Right renal cortex interstitium (tissue), 3 donors: ENCODE data around the gene SERP1. TPM values are rescaled to one million over a fixed set of nuclear protein-coding genes. Genes with fewer than 3 reads are reported as not detected.

Experiments
- DNase-seq, 3 donors: peaks; one replicate each; pipeline ENCODE4 v3.0.0-alpha.2; 2013; ENCODE audit warnings: low read depth in 3 of 3, low spot score in 2 of 3
- polyA plus RNA-seq, 3 donors: library from polyadenylated mRNA; unstranded; fragments of 120-200 nt; gene quantifications; one replicate each; pipeline ENCODE4 v1.2.1, GENCODE V29; 2013; ENCODE audit not compliant: insufficient read length in 3 of 3

Gene SERP1
- polyA plus RNA-seq, 3 donors: 121 to 128 (median 123) TPM

GRCh38 chr3:150494411-150494977 is 51.8 kb downstream of the SERP1 start:
- DNase-seq: no peak

Other genes with a start within 250 kb of the SERP1 start
- gene TSC22D2, start 138.2 kb downstream of the SERP1 start, polyA plus RNA-seq: 10 to 100 TPM; 58.1 to 65.5 (median 60.4) TPM
- gene EIF2A, start 291 bp upstream of the SERP1 start, polyA plus RNA-seq: 100 to 1,000 TPM; 161 to 205 (median 164) TPM
- 100 to 1,000 TPM; 135 to 147 (median 147) TPM for gene SELENOT, start 56.8 kb upstream of the SERP1 start, polyA plus RNA-seq
- 1 to 10 TPM in 1 of 3 donors, under 1 TPM in 2; 0.50 to 1.2 (median 0.97) TPM for gene ERICH6, start 157.4 kb upstream of the SERP1 start, polyA plus RNA-seq
- 10 to 100 TPM; 18.7 to 20.6 (median 19.6) TPM for gene SIAH2, start 216.7 kb upstream of the SERP1 start, polyA plus RNA-seq